Measurements from ENCODE around the gene RELN. TPM values are rescaled to one million over a fixed set of nuclear protein-coding genes. Genes with fewer than 3 reads are reported as not detected.

RELN gene
- total RNA-seq, 1 donor from 2014 or later = 0.19 TPM

DNA sequence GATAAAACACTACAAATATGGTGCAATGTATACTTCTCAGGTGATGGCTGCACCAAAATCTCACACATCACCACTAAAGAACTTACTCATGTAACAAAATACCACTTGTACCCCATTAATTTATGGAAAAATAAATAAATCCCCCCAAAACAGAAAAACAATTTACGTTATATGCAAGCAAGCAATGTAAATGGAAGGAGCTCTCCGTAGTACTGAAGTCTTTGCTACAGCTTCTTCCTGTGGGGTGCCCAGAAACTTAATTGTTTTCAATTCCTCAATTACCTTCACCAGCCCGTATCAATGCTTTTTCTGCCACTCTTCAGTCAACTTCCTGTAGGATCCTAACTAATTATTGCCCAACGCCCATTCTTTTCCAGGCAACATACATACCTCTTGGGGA lies 138.1 kb downstream of the RELN start:
- Mint-ChIP-seq H3K9me3 (ENCODE audit: unreplicated experiment) (peaks cover 7% of the 10 kb centered on the region), H3K4me3 (ENCODE audit: unreplicated experiment) (no peak overlapping the region), H3K27ac (ENCODE audit: unreplicated experiment) (no peak overlapping the region), H3K4me1 (ENCODE audit: unreplicated experiment) (no peaks in the 10 kb centered on the region), H3K36me3 (ENCODE audit: unreplicated experiment) (no peaks in the 10 kb centered on the region), H3K27me3 (ENCODE audit: unreplicated experiment) (peaks cover 2% of the 10 kb centered on the region)
- no peak for DNase-seq (ENCODE audit: extremely low spot score, unreplicated experiment)
- TF ChIP-seq, protein P1, sequence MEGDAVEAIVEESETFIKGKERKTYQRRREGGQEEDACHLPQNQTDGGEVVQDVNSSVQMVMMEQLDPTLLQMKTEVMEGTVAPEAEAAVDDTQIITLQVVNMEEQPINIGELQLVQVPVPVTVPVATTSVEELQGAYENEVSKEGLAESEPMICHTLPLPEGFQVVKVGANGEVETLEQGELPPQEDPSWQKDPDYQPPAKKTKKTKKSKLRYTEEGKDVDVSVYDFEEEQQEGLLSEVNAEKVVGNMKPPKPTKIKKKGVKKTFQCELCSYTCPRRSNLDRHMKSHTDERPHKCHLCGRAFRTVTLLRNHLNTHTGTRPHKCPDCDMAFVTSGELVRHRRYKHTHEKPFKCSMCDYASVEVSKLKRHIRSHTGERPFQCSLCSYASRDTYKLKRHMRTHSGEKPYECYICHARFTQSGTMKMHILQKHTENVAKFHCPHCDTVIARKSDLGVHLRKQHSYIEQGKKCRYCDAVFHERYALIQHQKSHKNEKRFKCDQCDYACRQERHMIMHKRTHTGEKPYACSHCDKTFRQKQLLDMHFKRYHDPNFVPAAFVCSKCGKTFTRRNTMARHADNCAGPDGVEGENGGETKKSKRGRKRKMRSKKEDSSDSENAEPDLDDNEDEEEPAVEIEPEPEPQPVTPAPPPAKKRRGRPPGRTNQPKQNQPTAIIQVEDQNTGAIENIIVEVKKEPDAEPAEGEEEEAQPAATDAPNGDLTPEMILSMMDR (IDR thresholded peaks at IDR 0.05) = no peak

DNA sequence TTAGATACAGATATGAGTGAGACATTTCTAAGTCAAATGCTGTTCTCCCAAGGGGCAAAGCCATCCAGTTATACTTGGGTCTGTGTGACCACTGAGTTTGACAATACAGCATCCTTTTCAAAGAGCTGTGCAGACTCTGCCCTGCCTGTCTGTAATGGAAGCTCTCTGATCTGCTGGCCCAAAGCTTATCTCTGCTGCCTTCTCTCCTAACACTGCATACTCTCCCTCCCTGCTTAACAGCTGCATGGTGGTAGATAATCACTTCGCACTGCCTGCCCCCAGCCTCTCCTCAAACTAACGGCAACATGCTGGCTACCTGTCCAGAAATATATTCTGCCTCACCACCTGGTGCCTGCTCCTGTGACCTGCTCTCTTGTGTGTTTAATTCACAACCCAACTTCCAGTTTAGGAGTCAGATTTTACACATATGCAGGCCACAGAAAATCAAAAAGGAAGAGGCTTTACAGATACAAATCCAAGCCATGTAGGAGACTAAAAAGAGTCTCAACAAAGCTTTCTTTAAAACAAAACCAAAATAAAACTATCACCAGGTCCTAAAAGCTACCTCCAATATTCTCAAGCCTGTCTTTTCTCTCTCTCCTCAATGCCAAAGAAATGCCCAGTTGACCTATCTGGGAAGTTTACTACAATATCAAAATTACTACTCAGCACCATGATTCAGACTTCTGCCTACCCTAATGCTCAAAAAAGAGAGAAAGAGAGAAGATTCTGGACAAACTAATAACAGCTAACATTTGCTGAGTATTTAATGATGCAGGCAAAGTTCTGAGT lies 145.6 kb downstream of the RELN start:
- no peak for DNase-seq (ENCODE audit: extremely low spot score, unreplicated experiment)
- Mint-ChIP-seq H3K36me3 (ENCODE audit: unreplicated experiment) (no peaks in the 10 kb centered on the region), H3K27ac (ENCODE audit: unreplicated experiment) (no peak overlapping the region), H3K27me3 (ENCODE audit: unreplicated experiment) (no peaks in the 10 kb centered on the region), H3K4me1 (ENCODE audit: unreplicated experiment) (no peaks in the 10 kb centered on the region), H3K4me3 (ENCODE audit: unreplicated experiment) (no peak overlapping the region), H3K9me3 (ENCODE audit: unreplicated experiment) (no peaks in the 10 kb centered on the region)
- TF ChIP-seq, protein P1 (IDR thresholded peaks at IDR 0.05) = no peak

DNA sequence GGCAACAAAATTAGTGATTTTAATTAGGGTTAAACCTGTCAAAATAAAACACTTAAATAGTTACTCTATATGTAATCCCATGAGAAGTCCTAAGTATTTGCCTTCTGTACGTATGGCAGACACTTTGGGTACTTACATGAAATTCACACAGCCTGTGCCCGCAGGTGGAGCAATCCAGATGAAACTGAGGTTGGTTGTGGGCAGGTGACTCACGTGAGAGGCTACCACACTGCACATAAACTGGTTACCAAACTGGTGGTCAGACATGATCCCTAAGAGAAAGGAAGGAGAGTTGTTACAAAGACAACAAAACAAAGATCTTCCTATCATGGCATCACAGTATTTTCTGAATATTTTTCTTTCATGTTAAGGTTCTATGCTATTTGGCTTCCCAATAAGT lies 156.1 kb downstream of the RELN start:
- no peak for DNase-seq (ENCODE audit: extremely low spot score, unreplicated experiment)
- Mint-ChIP-seq H3K4me3 (ENCODE audit: unreplicated experiment) (no peak overlapping the region), H3K4me1 (ENCODE audit: unreplicated experiment) (no peaks in the 10 kb centered on the region), H3K27ac (ENCODE audit: unreplicated experiment) (no peak overlapping the region), H3K27me3 (ENCODE audit: unreplicated experiment) (peaks cover 19% of the 10 kb centered on the region), H3K9me3 (ENCODE audit: unreplicated experiment) (peaks cover 3% of the 10 kb centered on the region), H3K36me3 (ENCODE audit: unreplicated experiment) (no peaks in the 10 kb centered on the region)
- TF ChIP-seq, protein P1 (IDR thresholded peaks at IDR 0.05) = no peak

DNA sequence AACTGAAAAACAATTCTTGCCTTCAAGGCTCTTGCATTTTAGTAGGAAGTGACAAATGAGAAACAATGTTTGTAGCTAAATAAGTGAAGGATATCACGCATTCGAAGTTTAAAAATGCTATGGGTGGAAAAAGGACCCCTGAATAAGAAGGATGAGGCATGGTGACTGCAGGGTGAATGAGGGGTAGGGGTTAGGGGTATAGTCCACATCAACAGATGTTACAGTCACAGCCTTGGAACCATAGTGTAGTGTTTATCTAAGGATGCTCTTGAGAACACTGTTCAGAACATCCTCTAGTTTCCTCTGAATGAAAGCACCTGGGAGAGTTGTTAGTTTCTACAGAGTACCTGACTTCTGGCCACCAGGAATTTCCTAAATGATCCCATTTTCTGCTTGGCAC lies 157.0 kb downstream of the RELN start:
- no peak overlapping the region for H3K27ac Mint-ChIP-seq (ENCODE audit: unreplicated experiment)
- TF ChIP-seq, protein P1 (IDR thresholded peaks at IDR 0.05) = no peak
- H3K4me3 Mint-ChIP-seq (ENCODE audit: unreplicated experiment) = no peak overlapping the region
- H3K4me1 Mint-ChIP-seq (ENCODE audit: unreplicated experiment) = no peaks in the 10 kb centered on the region
- no peaks in the 10 kb centered on the region for H3K36me3 Mint-ChIP-seq (ENCODE audit: unreplicated experiment)
- H3K9me3 Mint-ChIP-seq (ENCODE audit: unreplicated experiment) = peaks cover 3% of the 10 kb centered on the region
- DNase-seq (ENCODE audit: extremely low spot score, unreplicated experiment) = no peak
- peaks cover 26% of the 10 kb centered on the region for H3K27me3 Mint-ChIP-seq (ENCODE audit: unreplicated experiment)

DNA sequence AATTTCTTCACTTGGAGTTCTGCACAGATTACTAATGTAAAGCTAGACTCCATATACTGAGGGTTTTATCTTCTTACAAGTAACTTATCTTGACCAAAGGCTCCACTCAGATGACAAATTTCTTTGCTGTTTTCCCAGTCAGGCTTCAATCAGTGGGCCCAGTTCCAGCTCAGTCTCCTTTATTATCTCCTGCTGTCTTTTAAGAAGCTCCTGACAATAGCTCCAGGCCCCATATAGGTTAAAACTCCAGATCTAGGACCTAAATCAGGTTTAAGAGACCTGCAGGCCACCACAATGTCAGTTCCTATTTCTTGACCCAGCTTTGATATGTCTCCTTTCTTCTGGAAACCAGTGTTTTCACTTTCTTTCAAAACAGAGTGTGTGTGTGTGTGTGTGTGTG lies 165.2 kb downstream of the RELN start:
- H3K27me3 Mint-ChIP-seq (ENCODE audit: unreplicated experiment) = peaks cover 19% of the 10 kb centered on the region
- TF ChIP-seq, protein P1 (IDR thresholded peaks at IDR 0.05) = no peak
- no peaks in the 10 kb centered on the region for H3K36me3 Mint-ChIP-seq (ENCODE audit: unreplicated experiment)
- no peaks in the 10 kb centered on the region for H3K9me3 Mint-ChIP-seq (ENCODE audit: unreplicated experiment)
- H3K4me1 Mint-ChIP-seq (ENCODE audit: unreplicated experiment) = no peaks in the 10 kb centered on the region
- no peak for DNase-seq (ENCODE audit: extremely low spot score, unreplicated experiment)
- no peak overlapping the region for H3K4me3 Mint-ChIP-seq (ENCODE audit: unreplicated experiment)
- H3K27ac Mint-ChIP-seq (ENCODE audit: unreplicated experiment) = no peak overlapping the region
